ENCODE measurements around the gene ZNF438.

Gene ZNF438

DNA sequence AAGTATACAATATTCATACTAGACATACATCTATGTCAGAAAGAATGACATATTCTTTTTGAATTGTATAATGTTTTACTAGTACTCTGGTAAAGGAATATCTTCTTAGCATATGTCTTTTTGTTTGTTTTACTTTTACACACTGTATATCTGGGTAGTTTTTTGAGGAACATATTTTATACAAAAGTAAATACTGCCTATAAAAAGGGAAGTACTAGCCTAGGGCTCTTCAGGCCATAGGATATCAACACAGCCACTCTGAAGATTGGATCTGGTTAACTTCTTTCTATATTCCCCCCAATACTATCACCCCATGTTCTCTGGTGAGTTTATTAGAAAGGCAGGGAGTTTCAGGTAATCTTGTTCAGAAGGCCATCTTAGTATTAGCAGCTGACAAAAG, 134.6 kb downstream of the ZNF438 start:
- H3K27ac ChIP-seq (replicated peaks): no peak overlapping the region
- H3K4me3 ChIP-seq (replicated peaks; ENCODE audit: insufficient read depth, low read length): no peak overlapping the region
- no peak for DNase-seq (ENCODE audit: low read depth in 1 of 2, low spot score in 1 of 2)
- no peaks in the 10 kb centered on the region for H3K27me3 ChIP-seq (ENCODE audit: insufficient read depth, poor library complexity, severe bottlenecking)
- TF ChIP-seq, protein P1, sequence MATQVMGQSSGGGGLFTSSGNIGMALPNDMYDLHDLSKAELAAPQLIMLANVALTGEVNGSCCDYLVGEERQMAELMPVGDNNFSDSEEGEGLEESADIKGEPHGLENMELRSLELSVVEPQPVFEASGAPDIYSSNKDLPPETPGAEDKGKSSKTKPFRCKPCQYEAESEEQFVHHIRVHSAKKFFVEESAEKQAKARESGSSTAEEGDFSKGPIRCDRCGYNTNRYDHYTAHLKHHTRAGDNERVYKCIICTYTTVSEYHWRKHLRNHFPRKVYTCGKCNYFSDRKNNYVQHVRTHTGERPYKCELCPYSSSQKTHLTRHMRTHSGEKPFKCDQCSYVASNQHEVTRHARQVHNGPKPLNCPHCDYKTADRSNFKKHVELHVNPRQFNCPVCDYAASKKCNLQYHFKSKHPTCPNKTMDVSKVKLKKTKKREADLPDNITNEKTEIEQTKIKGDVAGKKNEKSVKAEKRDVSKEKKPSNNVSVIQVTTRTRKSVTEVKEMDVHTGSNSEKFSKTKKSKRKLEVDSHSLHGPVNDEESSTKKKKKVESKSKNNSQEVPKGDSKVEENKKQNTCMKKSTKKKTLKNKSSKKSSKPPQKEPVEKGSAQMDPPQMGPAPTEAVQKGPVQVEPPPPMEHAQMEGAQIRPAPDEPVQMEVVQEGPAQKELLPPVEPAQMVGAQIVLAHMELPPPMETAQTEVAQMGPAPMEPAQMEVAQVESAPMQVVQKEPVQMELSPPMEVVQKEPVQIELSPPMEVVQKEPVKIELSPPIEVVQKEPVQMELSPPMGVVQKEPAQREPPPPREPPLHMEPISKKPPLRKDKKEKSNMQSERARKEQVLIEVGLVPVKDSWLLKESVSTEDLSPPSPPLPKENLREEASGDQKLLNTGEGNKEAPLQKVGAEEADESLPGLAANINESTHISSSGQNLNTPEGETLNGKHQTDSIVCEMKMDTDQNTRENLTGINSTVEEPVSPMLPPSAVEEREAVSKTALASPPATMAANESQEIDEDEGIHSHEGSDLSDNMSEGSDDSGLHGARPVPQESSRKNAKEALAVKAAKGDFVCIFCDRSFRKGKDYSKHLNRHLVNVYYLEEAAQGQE (IDR thresholded peaks at IDR 0.05; ENCODE audit: insufficient replicate concordance, low read depth): no peak
- TF ChIP-seq GABPA (IDR thresholded peaks at IDR 0.05; ENCODE audit: low read depth) (no peak), CTCF (IDR thresholded peaks at IDR 0.05; ENCODE audit: insufficient read depth, low read length) (no peak), SPI1 (IDR thresholded peaks at IDR 0.05; ENCODE audit: borderline replicate concordance, low read depth) (no peak), POLR2AphosphoS5 (IDR thresholded peaks at IDR 0.05; ENCODE audit: low read depth) (no peak)

DNA sequence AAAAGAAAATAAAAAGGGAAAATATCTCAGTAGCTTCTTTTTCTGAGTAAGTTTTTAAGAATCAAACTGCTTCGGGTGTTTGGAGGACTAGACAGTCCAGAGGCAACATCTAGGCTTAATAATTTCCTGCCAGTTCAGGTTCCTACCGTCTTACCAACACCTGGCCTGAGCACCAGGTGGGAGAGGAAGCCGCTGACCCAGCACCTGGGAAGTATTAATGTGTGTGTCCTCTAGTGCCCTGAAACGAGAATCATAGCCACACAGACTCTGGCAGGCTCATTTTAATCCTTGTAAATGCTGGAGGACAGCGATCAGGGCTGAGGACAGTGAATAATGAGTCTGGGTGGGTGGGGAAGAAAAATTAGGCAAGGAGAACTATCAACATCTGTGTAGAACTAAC, 137.4 kb downstream of the ZNF438 start:
- DNase-seq (ENCODE audit: low read depth in 1 of 2, low spot score in 1 of 2): no peak
- TF ChIP-seq SPI1 (IDR thresholded peaks at IDR 0.05; ENCODE audit: borderline replicate concordance, low read depth) (no peak), POLR2AphosphoS5 (IDR thresholded peaks at IDR 0.05; ENCODE audit: low read depth) (no peak), GABPA (IDR thresholded peaks at IDR 0.05; ENCODE audit: low read depth) (no peak)
- TF ChIP-seq, protein P1 (IDR thresholded peaks at IDR 0.05; ENCODE audit: insufficient replicate concordance, low read depth): no peak
- H3K27me3 ChIP-seq (ENCODE audit: insufficient read depth, poor library complexity, severe bottlenecking): no peaks in the 10 kb centered on the region
- no peak overlapping the region for H3K4me3 ChIP-seq (replicated peaks; ENCODE audit: insufficient read depth, low read length)
- no peak overlapping the region for H3K27ac ChIP-seq (replicated peaks)

DNA sequence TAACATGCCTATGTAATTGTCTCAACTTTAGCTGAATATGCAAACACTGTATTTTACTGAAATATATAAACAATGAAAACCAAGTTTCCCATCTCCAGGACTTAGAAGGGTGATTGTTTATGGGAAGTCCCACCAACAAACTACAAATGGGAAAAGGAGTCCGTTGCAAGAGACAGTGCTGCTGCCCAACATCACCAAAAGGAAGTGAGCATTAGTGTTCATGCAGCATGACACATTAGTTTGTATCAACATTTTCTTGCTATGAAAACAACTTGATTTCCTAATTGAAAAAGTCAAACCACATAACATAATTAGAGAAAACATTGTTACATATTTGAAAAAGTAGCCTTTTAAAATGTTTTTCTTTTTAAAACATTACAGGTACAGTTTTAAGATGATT, 138.5 kb downstream of the ZNF438 start:
- H3K4me3 ChIP-seq (replicated peaks; ENCODE audit: insufficient read depth, low read length): no peak overlapping the region
- H3K27me3 ChIP-seq (ENCODE audit: insufficient read depth, poor library complexity, severe bottlenecking): no peaks in the 10 kb centered on the region
- DNase-seq (ENCODE audit: low read depth in 1 of 2, low spot score in 1 of 2): no peak
- TF ChIP-seq GABPA (IDR thresholded peaks at IDR 0.05; ENCODE audit: low read depth): no peak
- no peak for TF ChIP-seq CTCF (IDR thresholded peaks at IDR 0.05; ENCODE audit: insufficient read depth, low read length)
- TF ChIP-seq POLR2AphosphoS5 (IDR thresholded peaks at IDR 0.05; ENCODE audit: low read depth): no peak
- no peak for TF ChIP-seq SPI1 (IDR thresholded peaks at IDR 0.05; ENCODE audit: borderline replicate concordance, low read depth)
- TF ChIP-seq, protein P1 (IDR thresholded peaks at IDR 0.05; ENCODE audit: insufficient replicate concordance, low read depth): no peak
- H3K27ac ChIP-seq (replicated peaks): no peak overlapping the region
